ENCODE data around the gene LDAH. TPM values are rescaled to one million over a fixed set of nuclear protein-coding genes. Genes with fewer than 3 reads are reported as not detected.
A peak's percentile ranks its signal among the peaks of the same experiment; 100 is the strongest.

LDAH gene
- total and polyA plus RNA-seq, 10 of the 15 experiments (the other 5 are each of a cell fraction or from before 2014, with no cell fraction given): 17.9 to 44.7 (median 30.0) TPM

DNA sequence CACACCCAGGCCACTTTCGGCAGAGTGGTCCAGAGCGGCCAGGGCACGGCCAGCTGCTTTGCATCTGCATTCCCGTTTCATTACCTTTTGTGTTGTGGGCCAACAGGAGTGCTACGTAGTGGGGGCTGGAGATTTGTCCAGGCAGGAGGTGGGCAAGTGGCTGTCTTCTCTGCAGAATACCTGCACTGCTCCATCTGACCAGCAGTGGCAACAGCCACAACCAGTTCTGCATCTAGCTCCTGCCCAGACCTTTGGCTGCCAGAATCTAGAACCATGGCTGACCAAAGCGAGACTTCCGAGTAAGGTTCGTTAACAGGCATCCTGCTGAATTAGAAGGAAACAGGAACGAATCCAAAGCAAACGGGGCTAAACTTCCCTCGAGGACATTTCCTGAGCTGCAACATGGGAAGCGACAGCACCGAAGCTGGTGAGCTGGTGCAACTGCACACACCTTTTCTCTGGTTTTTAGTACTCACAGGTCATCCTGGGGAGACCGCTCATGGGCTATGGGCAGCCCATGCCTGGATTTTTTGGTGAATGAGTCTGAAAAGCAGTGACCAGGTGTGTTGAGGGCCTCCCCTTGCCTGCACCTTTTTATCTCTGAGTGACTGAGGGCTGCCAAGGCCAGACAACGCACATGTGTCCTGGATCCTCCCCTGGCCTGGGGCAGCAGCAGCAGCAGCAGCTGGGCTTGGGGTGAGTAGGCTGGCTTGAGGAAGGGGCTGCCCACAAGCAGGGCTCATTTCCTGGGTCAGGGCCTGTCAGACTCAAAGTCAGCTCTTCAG lies 145.4 kb downstream of the LDAH start (continued):
- TF ChIP-seq, protein P1, sequence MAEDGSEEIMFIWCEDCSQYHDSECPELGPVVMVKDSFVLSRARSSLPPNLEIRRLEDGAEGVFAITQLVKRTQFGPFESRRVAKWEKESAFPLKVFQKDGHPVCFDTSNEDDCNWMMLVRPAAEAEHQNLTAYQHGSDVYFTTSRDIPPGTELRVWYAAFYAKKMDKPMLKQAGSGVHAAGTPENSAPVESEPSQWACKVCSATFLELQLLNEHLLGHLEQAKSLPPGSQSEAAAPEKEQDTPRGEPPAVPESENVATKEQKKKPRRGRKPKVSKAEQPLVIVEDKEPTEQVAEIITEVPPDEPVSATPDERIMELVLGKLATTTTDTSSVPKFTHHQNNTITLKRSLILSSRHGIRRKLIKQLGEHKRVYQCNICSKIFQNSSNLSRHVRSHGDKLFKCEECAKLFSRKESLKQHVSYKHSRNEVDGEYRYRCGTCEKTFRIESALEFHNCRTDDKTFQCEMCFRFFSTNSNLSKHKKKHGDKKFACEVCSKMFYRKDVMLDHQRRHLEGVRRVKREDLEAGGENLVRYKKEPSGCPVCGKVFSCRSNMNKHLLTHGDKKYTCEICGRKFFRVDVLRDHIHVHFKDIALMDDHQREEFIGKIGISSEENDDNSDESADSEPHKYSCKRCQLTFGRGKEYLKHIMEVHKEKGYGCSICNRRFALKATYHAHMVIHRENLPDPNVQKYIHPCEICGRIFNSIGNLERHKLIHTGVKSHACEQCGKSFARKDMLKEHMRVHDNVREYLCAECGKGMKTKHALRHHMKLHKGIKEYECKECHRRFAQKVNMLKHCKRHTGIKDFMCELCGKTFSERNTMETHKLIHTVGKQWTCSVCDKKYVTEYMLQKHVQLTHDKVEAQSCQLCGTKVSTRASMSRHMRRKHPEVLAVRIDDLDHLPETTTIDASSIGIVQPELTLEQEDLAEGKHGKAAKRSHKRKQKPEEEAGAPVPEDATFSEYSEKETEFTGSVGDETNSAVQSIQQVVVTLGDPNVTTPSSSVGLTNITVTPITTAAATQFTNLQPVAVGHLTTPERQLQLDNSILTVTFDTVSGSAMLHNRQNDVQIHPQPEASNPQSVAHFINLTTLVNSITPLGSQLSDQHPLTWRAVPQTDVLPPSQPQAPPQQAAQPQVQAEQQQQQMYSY (CRISPR knock-in tag; IDR thresholded peaks at IDR 0.05): no peak
- TF ChIP-seq CTCF (IDR thresholded peaks at IDR 0.05 in 2 of 3, conservative IDR thresholded peaks at IDR 0.05 in 1 of 3; ENCODE audit: control insufficient read depth in 2 of 3, extremely low read depth in 1 of 3, insufficient read depth in 1 of 3, low read depth in 3 of 3, low read length in 3 of 3): peak in 2 of 3 experiments; percentile 29 to 54; a peak in 4 of 6 replicates
- TF ChIP-seq KDM1A (IDR thresholded peaks at IDR 0.05; ENCODE audit: borderline replicate concordance): no peak
- no peak for TF ChIP-seq NR2C2 (IDR thresholded peaks at IDR 0.05; ENCODE audit: borderline replicate concordance, control insufficient read depth, insufficient read length, low read depth)
- no peak for TF ChIP-seq SREBF2 (IDR thresholded peaks at IDR 0.05; ENCODE audit: low read length)
- TF ChIP-seq CBX5 (IDR thresholded peaks at IDR 0.05; ENCODE audit: low read depth): peak; percentile 11; the same call in 1 of the 2 replicates
- TF ChIP-seq, protein P2, sequence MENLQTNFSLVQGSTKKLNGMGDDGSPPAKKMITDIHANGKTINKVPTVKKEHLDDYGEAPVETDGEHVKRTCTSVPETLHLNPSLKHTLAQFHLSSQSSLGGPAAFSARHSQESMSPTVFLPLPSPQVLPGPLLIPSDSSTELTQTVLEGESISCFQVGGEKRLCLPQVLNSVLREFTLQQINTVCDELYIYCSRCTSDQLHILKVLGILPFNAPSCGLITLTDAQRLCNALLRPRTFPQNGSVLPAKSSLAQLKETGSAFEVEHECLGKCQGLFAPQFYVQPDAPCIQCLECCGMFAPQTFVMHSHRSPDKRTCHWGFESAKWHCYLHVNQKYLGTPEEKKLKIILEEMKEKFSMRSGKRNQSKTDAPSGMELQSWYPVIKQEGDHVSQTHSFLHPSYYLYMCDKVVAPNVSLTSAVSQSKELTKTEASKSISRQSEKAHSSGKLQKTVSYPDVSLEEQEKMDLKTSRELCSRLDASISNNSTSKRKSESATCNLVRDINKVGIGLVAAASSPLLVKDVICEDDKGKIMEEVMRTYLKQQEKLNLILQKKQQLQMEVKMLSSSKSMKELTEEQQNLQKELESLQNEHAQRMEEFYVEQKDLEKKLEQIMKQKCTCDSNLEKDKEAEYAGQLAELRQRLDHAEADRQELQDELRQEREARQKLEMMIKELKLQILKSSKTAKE (IDR thresholded peaks at IDR 0.05; ENCODE audit: low read depth, poor library complexity, severe bottlenecking): no peak
- no peak for TF ChIP-seq NFYB (IDR thresholded peaks at IDR 0.05; ENCODE audit: insufficient read depth, low read depth, low read length)
- no peak for TF ChIP-seq RFX5 (IDR thresholded peaks at IDR 0.05; ENCODE audit: low read depth, low read length)
- no peak for TF ChIP-seq GATAD2B (conservative IDR thresholded peaks at IDR 0.05; ENCODE audit: low read depth)
- TF ChIP-seq MTA3 (IDR thresholded peaks at IDR 0.05; ENCODE audit: borderline replicate concordance, low read length): 0 out of 2 replicates have a peak, but pooled peaks have one; percentile 13
- no peak for TF ChIP-seq CREM (IDR thresholded peaks at IDR 0.05; ENCODE audit: low read depth)
- no peak for TF ChIP-seq RCOR1 (conservative IDR thresholded peaks at IDR 0.05; ENCODE audit: low read depth, low read length)
- TF ChIP-seq KLF5 (IDR thresholded peaks at IDR 0.05; ENCODE audit: partially characterized antibody): no peak
- peak; percentile 12 to 60; a peak in 2 of 4 replicates for TF ChIP-seq SRF (IDR thresholded peaks at IDR 0.05; ENCODE audit: low read depth in 2 of 2, low read length in 2 of 2)

Measured in GM12878 (cell line).